ENCODE results near the gene FRMPD1. TPM values are rescaled to one million over a fixed set of nuclear protein-coding genes. Genes with fewer than 3 reads are reported as not detected.

Gene FRMPD1
- total and polyA plus RNA-seq, 3 donors from 2014 or later: 15.9 to 67.3 (median 48.0) TPM

DNA sequence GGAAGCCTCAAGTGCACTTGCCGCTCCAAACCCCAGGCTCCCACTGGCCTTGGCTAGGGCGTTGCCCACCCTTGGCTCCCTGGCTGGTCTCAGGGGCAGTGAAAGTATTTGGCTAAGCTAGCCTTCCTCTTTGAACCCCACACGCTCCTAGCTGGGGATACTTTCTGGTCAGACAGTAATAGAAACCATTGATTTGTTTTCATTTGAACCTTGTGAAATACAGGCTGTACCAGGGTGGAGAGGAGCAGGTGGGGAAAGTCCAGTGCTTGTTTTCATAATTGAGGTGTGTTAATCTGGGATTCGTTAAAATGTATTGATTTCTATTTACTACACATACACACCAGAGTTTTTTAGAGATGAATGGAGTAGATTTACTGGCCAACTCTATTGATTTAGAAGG is 57.0 kb downstream of the FRMPD1 start:
- WGBS, 2 donors: 93 to 97% methylated on average over 4 of the region's 4 CpGs
- Histone ChIP-seq H3K36me3 (ENCODE audit: low read depth, missing control alignments) (no peaks in the 10 kb centered on the region), H3K9me3 (no peaks in the 10 kb centered on the region), H3K4me1 (no peaks in the 10 kb centered on the region), H3K27me3 (no peaks in the 10 kb centered on the region), H3K4me3 (no peak overlapping the region), H3K27ac (no peak overlapping the region)
- no peak for DNase-seq
- intact Hi-C loops (cut with DNase I; ENCODE audit: low total_unique reads): no loop called here
- TF ChIP-seq, protein P1, sequence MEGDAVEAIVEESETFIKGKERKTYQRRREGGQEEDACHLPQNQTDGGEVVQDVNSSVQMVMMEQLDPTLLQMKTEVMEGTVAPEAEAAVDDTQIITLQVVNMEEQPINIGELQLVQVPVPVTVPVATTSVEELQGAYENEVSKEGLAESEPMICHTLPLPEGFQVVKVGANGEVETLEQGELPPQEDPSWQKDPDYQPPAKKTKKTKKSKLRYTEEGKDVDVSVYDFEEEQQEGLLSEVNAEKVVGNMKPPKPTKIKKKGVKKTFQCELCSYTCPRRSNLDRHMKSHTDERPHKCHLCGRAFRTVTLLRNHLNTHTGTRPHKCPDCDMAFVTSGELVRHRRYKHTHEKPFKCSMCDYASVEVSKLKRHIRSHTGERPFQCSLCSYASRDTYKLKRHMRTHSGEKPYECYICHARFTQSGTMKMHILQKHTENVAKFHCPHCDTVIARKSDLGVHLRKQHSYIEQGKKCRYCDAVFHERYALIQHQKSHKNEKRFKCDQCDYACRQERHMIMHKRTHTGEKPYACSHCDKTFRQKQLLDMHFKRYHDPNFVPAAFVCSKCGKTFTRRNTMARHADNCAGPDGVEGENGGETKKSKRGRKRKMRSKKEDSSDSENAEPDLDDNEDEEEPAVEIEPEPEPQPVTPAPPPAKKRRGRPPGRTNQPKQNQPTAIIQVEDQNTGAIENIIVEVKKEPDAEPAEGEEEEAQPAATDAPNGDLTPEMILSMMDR (IDR thresholded peaks at IDR 0.05): no peak
- no peak for TF ChIP-seq POLR2A (IDR thresholded peaks at IDR 0.05)

DNA sequence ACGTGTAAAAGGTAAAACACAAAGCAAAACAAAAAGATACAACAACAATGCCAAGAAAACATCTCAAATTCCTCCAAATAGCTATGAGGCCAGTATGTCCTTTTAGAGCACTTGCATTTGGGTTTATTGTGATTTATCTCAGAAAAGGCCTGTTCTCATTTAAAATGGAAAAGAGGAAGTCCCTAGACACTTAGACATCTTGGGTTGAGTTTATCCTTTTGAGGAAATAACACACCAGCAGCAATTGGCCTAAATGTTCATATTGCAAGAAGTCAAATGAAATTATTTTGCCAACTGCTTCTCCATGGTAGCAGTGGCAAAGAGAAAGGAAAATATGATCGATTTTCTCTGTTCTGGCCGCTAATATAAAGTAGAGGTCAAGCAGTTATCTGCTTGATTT is 59.3 kb downstream of the FRMPD1 start:
- Histone ChIP-seq H3K27ac (no peak overlapping the region), H3K4me1 (no peaks in the 10 kb centered on the region), H3K27me3 (no peaks in the 10 kb centered on the region), H3K36me3 (ENCODE audit: low read depth, missing control alignments) (no peaks in the 10 kb centered on the region), H3K9me3 (no peaks in the 10 kb centered on the region), H3K4me3 (no peak overlapping the region)
- DNase-seq: no peak
- WGBS, 2 donors: 87 to 93% methylated on average over 3 of the region's 3 CpGs
- TF ChIP-seq, protein P1 (IDR thresholded peaks at IDR 0.05): no peak
- TF ChIP-seq POLR2A (IDR thresholded peaks at IDR 0.05): no peak
- intact Hi-C loops (cut with DNase I; ENCODE audit: low total_unique reads): no loop called here

GRCh38 chr9:37715260-37715659 is 64.5 kb downstream of the FRMPD1 start:
- no peaks in the 10 kb centered on the region for H3K9me3 ChIP-seq
- H3K36me3 ChIP-seq (ENCODE audit: low read depth, missing control alignments): no peaks in the 10 kb centered on the region
- no peak overlapping the region for H3K27ac ChIP-seq
- H3K4me1 ChIP-seq: no peaks in the 10 kb centered on the region
- TF ChIP-seq POLR2A (IDR thresholded peaks at IDR 0.05): no peak
- TF ChIP-seq, protein P1 (IDR thresholded peaks at IDR 0.05): no peak
- intact Hi-C loops (cut with DNase I; ENCODE audit: low total_unique reads): no loop called here
- H3K4me3 ChIP-seq: no peak overlapping the region
- no peaks in the 10 kb centered on the region for H3K27me3 ChIP-seq
- WGBS, 2 donors: 65 to 77% methylated on average over 4 of the region's 4 CpGs
- no peak for DNase-seq

DNA sequence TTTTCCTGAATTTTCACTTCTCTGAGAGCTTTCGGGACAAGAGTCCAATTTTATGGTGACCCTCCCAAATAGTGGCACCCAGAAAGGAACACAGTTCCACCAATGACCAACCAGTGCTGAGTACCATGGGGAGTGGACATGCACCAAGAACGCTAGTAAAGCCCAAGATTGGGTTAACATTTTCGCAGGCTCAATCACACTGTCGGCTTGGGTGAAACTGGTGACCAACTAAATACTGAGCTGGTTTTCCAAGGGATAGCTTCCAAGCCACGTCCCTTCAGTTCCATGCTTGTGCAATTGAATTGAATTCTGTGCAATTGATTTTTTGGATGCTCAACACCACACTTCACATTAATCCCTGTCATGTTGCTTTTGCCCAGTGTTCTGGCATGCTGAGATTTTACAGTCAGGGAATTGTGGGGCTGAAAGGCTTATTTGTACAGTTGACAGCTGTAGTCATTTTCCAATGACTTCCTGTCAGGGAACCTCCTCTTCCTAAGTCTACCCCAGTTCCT is 65.3 kb downstream of the FRMPD1 start:
- Histone ChIP-seq H3K36me3 (ENCODE audit: low read depth, missing control alignments) (no peaks in the 10 kb centered on the region), H3K4me1 (no peaks in the 10 kb centered on the region), H3K27ac (no peak overlapping the region), H3K4me3 (no peak overlapping the region), H3K9me3 (no peaks in the 10 kb centered on the region), H3K27me3 (no peaks in the 10 kb centered on the region)
- DNase-seq: no peak
- TF ChIP-seq, protein P1 (IDR thresholded peaks at IDR 0.05): no peak
- no peak for TF ChIP-seq POLR2A (IDR thresholded peaks at IDR 0.05)
- WGBS, 2 donors: 78 to 89% methylated on average over 5 of the region's 5 CpGs
- intact Hi-C loops (cut with DNase I; ENCODE audit: low total_unique reads): no loop called here

DNA sequence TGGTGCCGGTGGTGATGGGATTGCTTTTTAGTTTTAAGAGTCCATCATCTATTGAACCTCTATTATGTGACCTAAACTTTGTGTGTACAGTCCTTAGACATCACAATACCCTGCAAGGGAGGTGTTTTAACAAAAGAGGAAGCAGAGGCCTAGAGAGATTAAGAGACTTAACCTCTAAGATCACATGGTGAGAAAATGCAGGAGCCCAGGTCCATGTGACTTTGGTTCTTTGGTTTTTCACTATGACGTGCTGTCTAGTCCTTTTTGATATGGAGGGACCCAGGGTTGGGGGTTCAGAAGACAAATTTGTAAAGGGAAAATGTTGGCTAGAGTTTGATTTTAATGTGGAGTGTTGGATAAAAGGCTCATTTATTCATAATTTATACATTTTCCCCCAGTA is 68.8 kb downstream of the FRMPD1 start:
- no peaks in the 10 kb centered on the region for H3K27me3 ChIP-seq
- H3K4me1 ChIP-seq: no peaks in the 10 kb centered on the region
- H3K36me3 ChIP-seq (ENCODE audit: low read depth, missing control alignments): no peaks in the 10 kb centered on the region
- no peak overlapping the region for H3K27ac ChIP-seq
- no peak for DNase-seq
- TF ChIP-seq, protein P1 (IDR thresholded peaks at IDR 0.05): no peak
- TF ChIP-seq POLR2A (IDR thresholded peaks at IDR 0.05): no peak
- intact Hi-C loops (cut with DNase I; ENCODE audit: low total_unique reads): no loop called here
- WGBS, 2 donors: 84 to 87% methylated on average over 2 of the region's 2 CpGs
- H3K9me3 ChIP-seq: no peaks in the 10 kb centered on the region
- H3K4me3 ChIP-seq: no peak overlapping the region
